Measurements from ENCODE around the gene NAGA.

DNA sequence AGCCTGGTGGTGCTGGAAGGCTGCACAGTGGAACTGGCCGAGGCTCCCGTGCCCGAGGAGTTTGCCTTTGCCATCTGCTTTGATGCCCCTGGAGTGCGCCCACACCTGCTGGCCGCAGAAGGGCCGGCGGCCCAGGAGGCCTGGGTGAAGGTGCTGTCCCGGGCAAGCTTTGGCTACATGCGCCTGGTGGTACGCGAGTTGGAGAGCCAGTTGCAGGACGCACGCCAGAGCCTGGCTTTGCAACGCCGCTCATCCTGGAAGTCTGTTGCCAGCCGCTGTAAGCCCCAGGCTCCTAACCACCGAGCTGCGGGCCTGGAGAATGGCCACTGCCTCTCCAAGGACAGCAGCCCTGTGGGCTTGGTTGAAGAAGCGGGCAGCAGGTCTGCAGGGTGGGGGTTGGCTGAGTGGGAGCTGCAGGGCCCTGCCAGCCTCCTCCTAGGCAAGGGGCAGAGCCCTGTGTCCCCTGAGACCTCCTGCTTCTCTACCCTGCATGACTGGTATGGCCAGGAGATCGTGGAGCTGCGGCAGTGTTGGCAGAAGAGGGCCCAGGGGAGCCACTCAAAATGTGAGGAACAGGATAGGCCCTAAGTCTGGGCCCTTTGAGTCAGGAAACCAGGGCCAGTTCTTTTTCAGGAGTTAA is 7.0 kb upstream of the NAGA start:
- TF ChIP-seq POLR2A (IDR thresholded peaks at IDR 0.05) (no peak), POLR2AphosphoS5 (IDR thresholded peaks at IDR 0.05) (no peak)
- TF ChIP-seq, protein P1, sequence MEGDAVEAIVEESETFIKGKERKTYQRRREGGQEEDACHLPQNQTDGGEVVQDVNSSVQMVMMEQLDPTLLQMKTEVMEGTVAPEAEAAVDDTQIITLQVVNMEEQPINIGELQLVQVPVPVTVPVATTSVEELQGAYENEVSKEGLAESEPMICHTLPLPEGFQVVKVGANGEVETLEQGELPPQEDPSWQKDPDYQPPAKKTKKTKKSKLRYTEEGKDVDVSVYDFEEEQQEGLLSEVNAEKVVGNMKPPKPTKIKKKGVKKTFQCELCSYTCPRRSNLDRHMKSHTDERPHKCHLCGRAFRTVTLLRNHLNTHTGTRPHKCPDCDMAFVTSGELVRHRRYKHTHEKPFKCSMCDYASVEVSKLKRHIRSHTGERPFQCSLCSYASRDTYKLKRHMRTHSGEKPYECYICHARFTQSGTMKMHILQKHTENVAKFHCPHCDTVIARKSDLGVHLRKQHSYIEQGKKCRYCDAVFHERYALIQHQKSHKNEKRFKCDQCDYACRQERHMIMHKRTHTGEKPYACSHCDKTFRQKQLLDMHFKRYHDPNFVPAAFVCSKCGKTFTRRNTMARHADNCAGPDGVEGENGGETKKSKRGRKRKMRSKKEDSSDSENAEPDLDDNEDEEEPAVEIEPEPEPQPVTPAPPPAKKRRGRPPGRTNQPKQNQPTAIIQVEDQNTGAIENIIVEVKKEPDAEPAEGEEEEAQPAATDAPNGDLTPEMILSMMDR (IDR thresholded peaks at IDR 0.05) = no peak
